Psoas muscle (tissue), 8 donors: ENCODE measurements around the gene SLIT3. TPM values are rescaled to one million over a fixed set of nuclear protein-coding genes. Genes with fewer than 3 reads are reported as not detected.

Experiments
- ATAC-seq, 4 donors: fragments of 200-7000 bp; cut with Tn5 transposase; one replicate each; pipeline ENCODE4 v1.9.1; 2020; ENCODE audit warnings: moderate library complexity in 3 of 4, mild to moderate bottlenecking in 2 of 4
- DNase-seq, 2 donors: peaks; one replicate each; pipeline ENCODE4 v3.0.0-alpha.2; 2020
- H3K27ac ChIP-seq: fragments of 200-600 bp; one replicate; pipeline ENCODE4 v1.8.0; 2022
- H3K27me3 ChIP-seq, 3 donors: fragments of 200-600 bp in 1 of 3; one replicate each; pipeline versions ENCODE4 v1.6.1 to v1.8.0; 2013 to 2022; ENCODE audit warnings: low read length in 2 of 3, mild to moderate bottlenecking in 2 of 3, moderate library complexity in 1 of 3; ENCODE audit not compliant: insufficient read depth in 3 of 3
- H3K36me3 ChIP-seq, 2 donors: fragments of 200-600 bp in 1 of 2; one replicate each; pipeline versions ENCODE4 v1.6.1 to v1.8.0; 2013 to 2022; ENCODE audit warnings: low read depth in 1 of 2, mild to moderate bottlenecking in 1 of 2, moderate library complexity in 1 of 2; ENCODE audit not compliant: insufficient read depth in 1 of 2
- H3K4me1 ChIP-seq: fragments of 200-600 bp; one replicate; pipeline ENCODE4 v1.8.0; 2022
- H3K4me3 ChIP-seq: fragments of 200-600 bp; one replicate; pipeline ENCODE4 v1.8.0; 2022; ENCODE audit warnings: mild to moderate bottlenecking
- H3K9me3 ChIP-seq: fragments of 200-600 bp; one replicate; pipeline ENCODE4 v1.8.0; 2022
- WGBS, 3 donors: extraction: QIAGEN DNeasy Blood & Tissue Kit; methylation state at CpG; one replicate each; pipeline versions ENCODE4 v1.1.6 to v1.1.7; 2013; 5-methylcytosine and 5-hydroxymethylcytosine counted together
- intact Hi-C, 2 donors: fragments of 100-400 bp; cut with DNase I; formaldehyde crosslinking; loops; one replicate each; pipeline versions ENCODE4 v1.11.0 to v1.14.2; 2022
- polyA plus RNA-seq, 3 donors: library from polyadenylated mRNA; stranded (reverse); fragments of 200-250 nt; gene quantifications; one replicate each; pipeline ENCODE4 v1.2.3, GENCODE V29; 2013
- total RNA-seq, 4 donors: library from RNA; stranded (reverse); fragmentation: NEBNext Ultra II Directional in 2 of 4; extraction: Animal tissue kit (Norgen Biotek cat#: 25700) in 2 of 4; gene quantifications; one replicate each; pipeline versions ENCODE4 v1.2.1 to v1.2.4, GENCODE V29; 2021 to 2023
- TF ChIP-seq, protein P1 (sequence below): fragments of 200-600 bp; IDR thresholded peaks from one replicate; pipeline ENCODE4 v1.8.0; 2022; ENCODE audit warnings: antibody characterized with exemption
- donor health status: healthy with polysubstance abuse.
- donor health status: DM: no; HTN: no; CAD: no; lungs with moderate emphysema.
- donor health status: Bipolar disorder and iron deficiency.
- donor health status: healthy.
- donor health status: DM: yes; HTN: yes; CAD: no.
- donor health status: DM: no; HTN: no; CAD: no.
- donor health status: DM: no; HTN: no; CAD: no.
- donor health status: DM: yes; HTN: yes; CAD: no.

SLIT3 gene
- total and polyA plus RNA-seq, 7 donors: 0.81 to 5.9 (median 2.1) TPM

DNA sequence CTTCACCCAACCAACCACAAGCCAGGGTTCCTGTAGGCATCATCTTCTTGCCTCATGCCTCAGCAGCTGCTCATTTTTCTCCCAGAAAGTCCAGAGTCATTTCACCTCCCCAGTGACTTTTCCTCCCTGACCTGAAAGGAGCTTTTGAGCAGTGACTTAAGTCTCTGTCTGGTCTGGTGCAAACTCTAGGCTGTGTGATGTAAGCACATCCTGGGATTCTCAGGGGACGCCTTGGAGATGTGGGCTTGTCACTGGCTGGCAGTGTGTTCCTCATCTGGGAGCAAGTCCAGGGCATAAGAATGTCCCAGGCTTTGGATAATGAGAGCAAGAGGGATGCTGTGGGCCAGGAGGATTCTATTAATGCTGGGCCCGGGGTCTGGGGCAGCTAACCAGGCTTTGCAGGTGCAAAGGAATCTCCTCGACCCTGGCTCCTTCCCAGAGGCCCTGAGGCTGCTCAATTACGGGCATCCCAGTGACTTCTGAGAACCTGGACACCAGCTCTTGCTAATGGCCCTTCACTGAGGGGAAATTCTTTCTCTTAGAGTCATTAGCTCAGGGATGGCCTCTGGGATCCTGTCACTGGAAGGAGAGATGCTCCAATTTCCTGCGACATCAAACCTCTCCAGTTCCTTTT is 510.8 kb downstream of the SLIT3 start:
- no peaks in the 10 kb centered on the region for H3K9me3 ChIP-seq
- ATAC-seq: no peak
- intact Hi-C loops: no loop called here
- no peaks in the 10 kb centered on the region for H3K36me3 ChIP-seq
- WGBS, 3 donors: 43 to 63% (median 51%) methylated on average over 5 of the region's 5 CpGs
- no peak overlapping the region for H3K4me3 ChIP-seq
- no peaks in the 10 kb centered on the region for H3K4me1 ChIP-seq
- H3K27ac ChIP-seq: no peak overlapping the region
- no peaks in the 10 kb centered on the region for H3K27me3 ChIP-seq
- TF ChIP-seq, protein P1, sequence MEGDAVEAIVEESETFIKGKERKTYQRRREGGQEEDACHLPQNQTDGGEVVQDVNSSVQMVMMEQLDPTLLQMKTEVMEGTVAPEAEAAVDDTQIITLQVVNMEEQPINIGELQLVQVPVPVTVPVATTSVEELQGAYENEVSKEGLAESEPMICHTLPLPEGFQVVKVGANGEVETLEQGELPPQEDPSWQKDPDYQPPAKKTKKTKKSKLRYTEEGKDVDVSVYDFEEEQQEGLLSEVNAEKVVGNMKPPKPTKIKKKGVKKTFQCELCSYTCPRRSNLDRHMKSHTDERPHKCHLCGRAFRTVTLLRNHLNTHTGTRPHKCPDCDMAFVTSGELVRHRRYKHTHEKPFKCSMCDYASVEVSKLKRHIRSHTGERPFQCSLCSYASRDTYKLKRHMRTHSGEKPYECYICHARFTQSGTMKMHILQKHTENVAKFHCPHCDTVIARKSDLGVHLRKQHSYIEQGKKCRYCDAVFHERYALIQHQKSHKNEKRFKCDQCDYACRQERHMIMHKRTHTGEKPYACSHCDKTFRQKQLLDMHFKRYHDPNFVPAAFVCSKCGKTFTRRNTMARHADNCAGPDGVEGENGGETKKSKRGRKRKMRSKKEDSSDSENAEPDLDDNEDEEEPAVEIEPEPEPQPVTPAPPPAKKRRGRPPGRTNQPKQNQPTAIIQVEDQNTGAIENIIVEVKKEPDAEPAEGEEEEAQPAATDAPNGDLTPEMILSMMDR: no peak
- DNase-seq: no peak

GRCh38 chr5:168788786-168789185 is 512.2 kb downstream of the SLIT3 start:
- 56 to 60% (median 59%) methylated on average over 3 of the region's 3 CpGs for WGBS, 3 donors
- Histone ChIP-seq H3K27me3 (no peaks in the 10 kb centered on the region), H3K9me3 (no peaks in the 10 kb centered on the region), H3K27ac (no peak overlapping the region), H3K36me3 (no peaks in the 10 kb centered on the region), H3K4me3 (no peak overlapping the region), H3K4me1 (no peaks in the 10 kb centered on the region)
- TF ChIP-seq, protein P1: no peak
- ATAC-seq (no peak), DNase-seq (no peak)
- intact Hi-C loops: no loop called here

- H3K27me3 ChIP-seq: peaks cover 0 to 2% (median 0%) of the 10 kb centered on the region in 3 donors
- WGBS, 3 donors: 54 to 65% (median 58%) methylated on average over 4 of the region's 4 CpGs
- H3K36me3 ChIP-seq: no peaks in the 10 kb centered on the region
- H3K4me1 ChIP-seq: no peaks in the 10 kb centered on the region
- H3K27ac ChIP-seq: no peak overlapping the region
- H3K4me3 ChIP-seq: no peak overlapping the region
- no peak for DNase-seq
- intact Hi-C loops: no loop called here
- TF ChIP-seq, protein P1: no peak
- ATAC-seq: no peak
- no peaks in the 10 kb centered on the region for H3K9me3 ChIP-seq
Measured at GRCh38 chr5:168788107-168788506, 512.8 kb downstream of the SLIT3 start.

- Histone ChIP-seq H3K27me3 (peaks cover 0 to 3% (median 0%) of the 10 kb centered on the region in 3 donors), H3K4me3 (no peak overlapping the region), H3K9me3 (no peaks in the 10 kb centered on the region), H3K36me3 (no peaks in the 10 kb centered on the region), H3K27ac (no peak overlapping the region), H3K4me1 (no peaks in the 10 kb centered on the region)
- WGBS, 3 donors: 59 to 67% (median 66%) methylated on average over 3 of the region's 3 CpGs
- DNase-seq: no peak
- no peak for ATAC-seq
- TF ChIP-seq, protein P1: no peak
- intact Hi-C loops: no loop called here
Measured at GRCh38 chr5:168786147-168786546, 514.8 kb downstream of the SLIT3 start.

DNA sequence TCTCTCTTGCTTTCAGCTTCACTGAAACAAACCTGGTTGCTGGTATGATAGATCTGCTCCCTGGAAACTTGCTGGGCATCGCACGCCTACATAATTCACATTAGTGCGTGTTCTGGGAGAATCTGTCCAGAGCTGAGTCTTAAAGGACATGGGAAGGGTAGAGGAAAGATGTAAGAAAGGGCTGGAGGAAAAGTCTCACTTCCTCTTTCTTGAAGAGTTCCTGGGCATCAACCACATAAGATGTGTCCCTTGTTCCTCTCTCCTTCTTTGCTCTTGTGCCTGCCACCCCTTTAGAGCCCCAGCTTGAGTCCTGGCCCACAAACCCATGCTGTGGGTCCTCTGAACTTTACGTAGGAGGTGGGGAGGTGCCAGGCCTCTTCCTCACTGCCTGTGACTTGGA is 516.5 kb downstream of the SLIT3 start:
- 85 to 92% (median 92%) methylated on average over 4 of the region's 4 CpGs for WGBS, 3 donors
- H3K27ac ChIP-seq: no peak overlapping the region

More for the DNA sequence above, 516.5 kb downstream of the SLIT3 start:
- Histone ChIP-seq H3K36me3 (no peaks in the 10 kb centered on the region), H3K4me1 (no peaks in the 10 kb centered on the region), H3K4me3 (no peak overlapping the region), H3K9me3 (no peaks in the 10 kb centered on the region), H3K27me3 (peaks cover 0 to 3% (median 0%) of the 10 kb centered on the region in 3 donors)
- TF ChIP-seq, protein P1: no peak
- ATAC-seq (no peak), DNase-seq (no peak)
- intact Hi-C loops: no loop called here
